HG03196 (cell line): ENCODE measurements around the gene KRTAP1-1.
"Not testable (repeated sequence)": the region's sequence is repeated elsewhere in the genome, so short reads cannot be mapped to it uniquely, and the experiment has no call there.

Experiments used
- ATAC-seq: cut with Tn5 transposase; IDR thresholded peaks from one replicate; pipeline ENCODE4 v1.9.1; 2021; ENCODE audit not compliant: unreplicated experiment

Gene KRTAP1-1, protein sequence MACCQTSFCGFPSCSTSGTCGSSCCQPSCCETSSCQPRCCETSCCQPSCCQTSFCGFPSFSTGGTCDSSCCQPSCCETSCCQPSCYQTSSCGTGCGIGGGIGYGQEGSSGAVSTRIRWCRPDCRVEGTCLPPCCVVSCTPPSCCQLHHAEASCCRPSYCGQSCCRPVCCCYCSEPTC

DNA sequence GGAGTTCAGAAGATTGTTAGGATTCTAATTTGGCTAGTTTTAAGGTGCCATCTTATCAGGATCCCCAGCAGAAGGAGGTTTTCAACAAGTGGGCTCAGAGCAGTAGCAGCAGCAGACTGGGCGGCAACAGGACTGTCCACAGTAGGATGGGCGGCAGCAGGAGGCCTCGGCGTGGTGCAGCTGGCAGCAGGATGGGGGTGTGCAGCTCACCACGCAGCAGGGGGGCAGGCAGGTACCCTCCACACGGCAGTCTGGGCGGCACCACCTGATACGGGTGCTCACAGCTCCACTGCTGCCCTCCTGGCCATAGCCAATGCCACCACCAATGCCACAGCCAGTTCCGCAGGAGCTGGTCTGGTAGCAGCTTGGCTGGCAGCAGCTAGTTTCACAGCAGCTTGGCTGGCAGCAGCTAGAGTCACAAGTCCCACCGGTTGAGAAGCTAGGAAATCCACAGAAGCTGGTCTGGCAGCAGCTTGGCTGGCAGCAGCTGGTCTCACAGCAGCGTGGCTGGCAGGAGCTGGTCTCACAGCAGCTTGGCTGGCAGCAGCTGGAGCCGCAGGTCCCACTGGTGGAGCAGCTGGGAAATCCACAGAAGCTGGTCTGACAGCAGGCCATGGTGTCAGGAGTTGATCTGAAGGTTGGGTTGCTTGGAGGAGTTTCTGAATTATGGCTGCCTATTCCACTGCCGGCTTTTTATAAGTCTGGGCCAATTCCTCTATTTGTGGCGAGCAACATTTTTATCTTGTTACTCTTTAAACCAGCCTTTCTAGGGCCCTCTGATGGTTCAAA is at the start of gene KRTAP1-1:
Gene KRTAP1-1 (minus strand): TSS at position 668 of the 789 bp plus-strand sequence. CDS start 53 bp downstream, at position 615.
- ATAC-seq: not testable (repeated sequence)

DNA sequence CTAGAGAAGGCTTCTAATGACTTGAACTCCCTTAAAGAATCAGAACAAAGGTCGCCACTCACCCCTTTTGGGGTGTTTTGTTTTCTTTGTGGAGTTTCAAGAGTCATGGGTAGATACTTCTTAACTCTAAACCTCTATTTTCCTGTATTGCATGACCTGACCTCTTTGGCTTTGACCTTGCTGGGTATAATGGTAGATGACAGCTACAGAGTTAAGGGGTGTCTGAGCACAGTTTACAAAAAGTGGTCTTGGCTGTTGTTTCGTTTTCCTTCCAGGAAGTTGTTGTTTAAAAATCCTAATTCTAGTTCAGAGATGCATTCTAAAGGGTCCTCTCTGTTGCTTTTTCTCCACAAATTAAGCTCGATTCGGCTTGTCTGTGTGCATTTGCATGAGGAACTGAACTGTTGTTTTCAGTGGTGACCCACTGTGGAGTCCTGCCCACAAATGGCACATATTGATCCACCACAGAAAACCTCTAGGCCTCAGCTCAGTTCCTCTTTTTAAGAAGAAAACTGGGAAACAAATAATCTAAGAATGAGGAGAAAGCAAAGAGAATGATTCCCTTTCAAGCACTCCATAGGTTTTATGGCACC is 47.6 kb upstream of the KRTAP1-1 start:
- not testable (repeated sequence) for ATAC-seq

DNA sequence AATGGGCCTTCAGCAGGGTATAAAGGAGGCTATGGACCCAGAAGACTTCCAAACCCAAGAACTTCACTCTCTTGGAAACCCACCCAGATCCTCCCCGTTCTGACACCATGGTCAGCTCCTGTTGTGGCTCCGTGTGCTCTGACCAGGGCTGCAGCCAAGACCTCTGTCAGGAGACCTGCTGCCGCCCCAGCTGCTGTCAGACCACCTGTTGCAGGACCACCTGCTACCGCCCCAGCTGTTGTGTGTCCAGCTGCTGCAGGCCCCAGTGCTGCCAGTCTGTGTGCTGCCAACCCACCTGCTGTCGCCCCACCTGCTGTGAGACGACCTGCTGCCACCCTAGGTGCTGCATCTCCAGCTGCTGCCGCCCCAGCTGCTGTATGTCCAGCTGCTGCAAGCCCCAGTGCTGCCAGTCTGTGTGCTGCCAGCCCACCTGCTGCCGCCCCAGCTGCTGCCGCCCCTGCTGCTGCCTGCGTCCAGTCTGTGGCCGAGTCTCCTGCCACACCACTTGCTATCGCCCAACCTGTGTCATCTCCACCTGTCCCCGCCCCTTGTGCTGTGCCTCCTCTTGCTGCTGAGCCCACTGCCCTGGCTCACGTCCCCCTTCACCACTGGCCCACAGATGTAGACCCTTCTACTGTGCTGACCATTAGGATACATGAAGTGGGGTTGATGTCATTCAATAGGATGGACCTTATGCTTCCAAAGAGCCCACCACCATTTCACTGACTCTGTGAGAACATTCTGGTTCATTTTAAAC is 43.0 kb upstream of the KRTAP1-1 start, which contains the start of gene KRTAP4-7:
Gene KRTAP4-7 (plus strand): TSS at position 51 of the 757 bp plus-strand sequence. CDS start 57 bp downstream, at position 108.
- not testable (repeated sequence) for ATAC-seq

- not testable (repeated sequence) for ATAC-seq
Measured at GRCh38 chr17:41083427-41083826, 42.2 kb upstream of the KRTAP1-1 start.

GRCh38 chr17:41082626-41083025 is 41.4 kb upstream of the KRTAP1-1 start:
- no peak for ATAC-seq

DNA sequence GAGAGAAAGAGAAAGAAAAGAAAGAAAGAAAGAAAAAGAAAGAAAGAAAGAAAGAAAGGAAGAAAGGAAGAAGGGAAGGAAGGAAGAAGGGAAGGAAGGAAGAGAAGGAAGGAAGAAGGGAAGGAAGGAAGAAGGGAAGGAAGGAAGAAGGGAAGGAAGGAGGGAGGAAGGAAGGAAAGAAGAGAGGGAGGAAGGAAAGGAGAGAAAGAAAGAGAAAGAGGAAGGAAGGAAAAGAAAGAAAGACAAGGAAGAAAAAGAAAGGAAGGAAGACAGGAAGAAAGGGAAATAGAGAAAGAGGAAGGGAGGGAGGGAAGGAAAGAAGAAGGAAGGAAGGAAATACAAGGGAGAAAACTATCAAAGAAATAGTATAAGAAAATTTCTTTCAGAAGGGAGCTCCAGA is 35.5 kb upstream of the KRTAP1-1 start:
- ATAC-seq: no peak

DNA sequence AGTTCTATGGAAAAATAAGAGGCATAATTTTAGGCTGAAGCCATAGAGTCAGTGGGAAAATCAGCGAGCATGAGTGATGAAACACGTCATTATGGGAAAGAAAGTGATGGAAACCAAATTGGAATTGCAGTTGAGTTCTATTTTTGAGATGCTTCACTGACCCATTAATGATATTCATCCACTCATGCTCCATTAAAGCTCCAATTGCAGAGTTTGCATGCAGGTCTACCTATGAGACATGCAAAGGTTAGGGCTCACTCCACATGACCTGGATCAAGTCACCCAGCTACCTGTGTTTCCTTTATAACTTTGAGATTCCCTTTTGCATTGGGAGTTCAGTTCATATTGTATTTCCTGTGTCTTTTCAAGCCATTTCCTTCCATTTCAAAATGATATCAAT is 32.4 kb upstream of the KRTAP1-1 start:
- ATAC-seq: no peak

GRCh38 chr17:41071606-41072360 is 30.5 kb upstream of the KRTAP1-1 start:
- no peak for ATAC-seq

- no peak for ATAC-seq
Measured at GRCh38 chr17:41069031-41069430, 27.8 kb upstream of the KRTAP1-1 start.

GRCh38 chr17:41067281-41067680 is 26.0 kb upstream of the KRTAP1-1 start:
- no peak for ATAC-seq

GRCh38 chr17:41065829-41066624 is 24.8 kb upstream of the KRTAP1-1 start, which contains the start of gene KRTAP2-4:
Gene KRTAP2-4 (minus strand): TSS chr17:41065879. CDS start chr17:41065845, 34 bp downstream.
- no peak for ATAC-seq

DNA sequence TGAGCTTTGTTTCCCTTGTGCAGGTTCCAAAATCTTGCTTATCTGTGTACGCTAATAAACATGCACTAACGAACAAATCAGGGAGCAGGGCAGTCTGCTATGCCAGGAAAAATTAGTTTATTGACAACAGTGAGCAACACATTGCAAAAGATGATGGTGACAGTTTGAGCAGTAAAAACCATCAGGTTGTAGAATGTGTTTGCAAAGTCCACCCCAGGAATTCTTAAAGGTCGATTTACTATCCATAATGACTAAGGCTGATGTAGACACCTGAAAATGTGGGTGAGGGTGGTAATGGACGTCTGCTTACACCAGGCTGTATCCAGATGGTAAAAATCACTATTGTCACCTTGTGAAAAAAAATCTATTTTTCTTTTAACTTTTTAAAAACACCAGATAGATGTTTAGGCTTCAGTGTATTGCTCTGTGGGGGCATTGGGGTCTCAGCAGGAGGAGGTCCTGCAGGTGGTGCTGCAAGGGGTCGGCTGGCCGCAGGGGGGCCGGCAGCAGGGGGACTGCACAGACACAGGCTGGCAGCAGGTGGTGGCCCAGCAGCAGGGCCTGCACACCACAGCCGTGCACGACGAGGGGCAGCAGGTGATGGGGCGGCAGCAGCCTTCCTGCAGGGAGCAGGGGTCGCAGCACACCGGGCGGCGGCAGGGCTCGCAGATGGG is 23.9 kb upstream of the KRTAP1-1 start:
- not testable (repeated sequence) for ATAC-seq

DNA sequence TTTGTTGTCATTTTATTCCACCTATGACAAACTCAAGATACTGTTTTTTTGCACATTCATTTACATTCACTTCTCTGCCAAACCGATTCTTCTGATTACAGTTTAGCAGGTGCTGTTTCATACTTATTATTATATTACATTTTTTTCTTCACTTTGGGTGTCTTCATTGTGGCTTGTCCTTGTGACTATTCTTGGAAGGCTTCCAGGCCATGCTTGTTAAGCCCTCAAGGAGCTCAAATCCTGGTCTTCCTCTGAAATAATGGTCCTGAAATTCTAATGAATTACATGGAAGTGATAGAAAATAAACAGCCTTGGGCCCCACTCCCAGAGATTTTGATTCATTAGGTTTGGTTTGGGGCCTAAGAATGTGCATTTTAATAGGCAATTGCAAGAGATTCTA is 23.1 kb upstream of the KRTAP1-1 start:
- no peak for ATAC-seq

- ATAC-seq: no peak
Measured at GRCh38 chr17:41063449-41063848, 22.2 kb upstream of the KRTAP1-1 start.

GRCh38 chr17:41061964-41062363 is 20.7 kb upstream of the KRTAP1-1 start:
- ATAC-seq: no peak

GRCh38 chr17:41060052-41060604 is 18.9 kb upstream of the KRTAP1-1 start, which contains the start of gene KRTAP2-3:
Gene KRTAP2-3 (minus strand): TSS chr17:41060114. CDS start chr17:41060050, 64 bp downstream.
- ATAC-seq: no peak

DNA sequence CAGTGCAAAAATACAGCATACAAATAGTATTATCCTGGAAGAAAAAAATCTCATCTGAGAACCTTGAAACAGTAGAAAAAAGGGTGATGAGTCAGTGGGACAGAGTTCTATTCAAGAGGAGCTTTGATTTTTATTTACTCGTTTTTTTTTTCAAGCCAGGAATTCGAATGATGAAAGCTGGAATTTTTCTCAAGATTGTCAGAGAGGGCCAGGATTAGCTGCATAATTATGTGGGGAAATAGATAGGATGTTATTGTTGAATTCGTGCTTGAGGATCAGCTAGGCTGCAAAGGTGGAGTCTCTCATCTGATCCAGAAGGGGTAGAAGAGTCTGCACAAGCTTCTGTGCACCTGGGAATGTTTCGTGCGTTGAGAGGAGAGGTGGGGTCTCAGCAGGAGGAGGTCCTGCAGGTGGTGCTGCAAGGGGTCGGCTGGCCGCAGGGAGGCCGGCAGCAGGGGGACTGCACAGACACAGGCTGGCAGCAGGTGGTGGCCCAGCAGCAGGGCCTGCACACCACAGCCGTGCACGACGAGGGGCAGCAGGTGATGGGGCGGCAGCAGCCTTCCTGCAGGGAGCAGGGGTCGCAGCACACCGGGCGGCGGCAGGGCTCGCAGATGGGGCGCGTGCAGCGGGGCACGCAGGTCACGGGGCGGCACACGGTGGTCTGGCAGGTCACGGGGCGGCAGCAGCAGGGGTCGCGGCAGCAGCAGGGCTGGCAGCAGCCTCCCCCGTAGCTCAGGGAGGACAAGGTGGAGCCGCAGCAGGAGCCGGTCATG is 18.2 kb upstream of the KRTAP1-1 start:
- ATAC-seq: not testable (repeated sequence)

- ATAC-seq: no peak
Measured at GRCh38 chr17:41058741-41059140, 17.5 kb upstream of the KRTAP1-1 start.
